CD4-positive, alpha-beta T cell treated with Interleukin-12 subunit alpha and Interleukin-12 subunit beta, for 1 hour (primary cell): Measurements from ENCODE around the gene TCTN1.
"Not testable (repeated sequence)": the region's sequence is repeated elsewhere in the genome, so short reads cannot be mapped to it uniquely, and the experiment has no call there.

Experiments
- DNase-seq: peaks from one replicate; pipeline ENCODE4 v3.0.0-alpha.2; 2020

The TCTN1 gene

DNA sequence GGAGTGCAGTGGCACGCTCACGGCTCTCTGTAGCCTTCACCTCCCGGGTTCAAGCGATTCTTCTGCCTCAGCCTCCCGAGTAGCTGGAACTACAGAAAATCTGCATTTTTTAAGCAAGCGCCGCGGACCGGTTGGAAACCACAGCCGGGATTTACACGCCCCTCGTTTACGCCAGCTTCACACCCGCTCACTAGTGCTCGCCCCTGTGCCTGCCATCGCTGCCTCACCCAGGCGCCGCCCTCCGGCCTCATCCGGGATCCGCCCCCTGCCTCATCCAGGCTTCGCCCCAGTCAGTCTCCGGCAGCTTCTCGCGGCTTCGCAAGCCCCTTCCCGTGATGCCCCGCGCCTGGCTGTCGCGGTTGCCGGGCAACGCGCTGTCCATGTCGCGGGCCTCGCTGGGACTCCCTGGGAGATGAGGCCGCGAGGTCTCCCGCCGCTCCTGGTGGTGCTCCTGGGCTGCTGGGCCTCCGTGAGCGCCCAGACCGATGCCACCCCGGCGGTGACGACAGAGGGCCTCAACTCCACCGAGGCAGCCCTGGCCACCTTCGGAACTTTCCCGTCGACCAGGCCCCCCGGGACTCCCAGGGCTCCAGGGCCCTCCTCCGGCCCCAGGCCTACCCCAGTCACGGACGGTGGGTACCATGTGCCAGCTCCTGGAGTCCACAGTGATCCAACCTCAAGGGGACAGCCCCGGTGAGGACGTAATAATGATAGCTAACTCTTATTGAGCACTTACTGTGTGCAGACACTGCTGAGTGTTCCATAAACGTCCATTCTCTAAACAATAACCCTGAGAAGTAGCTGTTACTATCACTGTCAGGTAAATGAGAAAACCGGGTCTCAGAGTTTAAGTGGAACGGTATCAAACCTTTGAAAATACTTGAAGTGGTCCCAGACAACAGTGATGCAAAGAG is at the start of gene TCTN1:
Gene TCTN1, plus strand, starts transcription at position 359 of the 914 bp plus-strand sequence. Its CDS starts 54 bp downstream, at position 413.
- peak; percentile 95 for DNase-seq

DNA sequence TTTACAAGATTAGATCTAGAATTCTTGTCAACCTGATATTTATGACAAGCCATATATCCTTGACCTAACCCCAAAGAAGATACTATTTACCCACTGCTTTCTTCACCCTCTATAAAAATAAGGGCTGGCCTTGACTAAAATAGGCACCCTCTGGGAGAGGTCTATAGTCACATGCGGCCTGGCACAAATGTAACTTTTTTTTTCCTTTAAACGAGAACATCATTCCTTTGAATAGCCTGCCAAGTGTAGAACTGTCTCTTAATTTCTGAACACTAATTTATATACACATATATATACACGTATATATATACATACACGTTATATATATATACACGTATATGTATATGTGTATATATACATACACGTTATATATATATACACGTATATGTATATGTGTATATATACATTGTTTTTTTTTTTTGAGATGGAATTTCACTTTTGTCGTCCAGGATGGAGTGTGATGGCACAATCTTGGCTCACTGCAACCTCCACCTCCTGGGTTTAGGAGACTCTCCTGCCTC is 49.4 kb upstream of the TCTN1 start:
- no peak for DNase-seq

DNA sequence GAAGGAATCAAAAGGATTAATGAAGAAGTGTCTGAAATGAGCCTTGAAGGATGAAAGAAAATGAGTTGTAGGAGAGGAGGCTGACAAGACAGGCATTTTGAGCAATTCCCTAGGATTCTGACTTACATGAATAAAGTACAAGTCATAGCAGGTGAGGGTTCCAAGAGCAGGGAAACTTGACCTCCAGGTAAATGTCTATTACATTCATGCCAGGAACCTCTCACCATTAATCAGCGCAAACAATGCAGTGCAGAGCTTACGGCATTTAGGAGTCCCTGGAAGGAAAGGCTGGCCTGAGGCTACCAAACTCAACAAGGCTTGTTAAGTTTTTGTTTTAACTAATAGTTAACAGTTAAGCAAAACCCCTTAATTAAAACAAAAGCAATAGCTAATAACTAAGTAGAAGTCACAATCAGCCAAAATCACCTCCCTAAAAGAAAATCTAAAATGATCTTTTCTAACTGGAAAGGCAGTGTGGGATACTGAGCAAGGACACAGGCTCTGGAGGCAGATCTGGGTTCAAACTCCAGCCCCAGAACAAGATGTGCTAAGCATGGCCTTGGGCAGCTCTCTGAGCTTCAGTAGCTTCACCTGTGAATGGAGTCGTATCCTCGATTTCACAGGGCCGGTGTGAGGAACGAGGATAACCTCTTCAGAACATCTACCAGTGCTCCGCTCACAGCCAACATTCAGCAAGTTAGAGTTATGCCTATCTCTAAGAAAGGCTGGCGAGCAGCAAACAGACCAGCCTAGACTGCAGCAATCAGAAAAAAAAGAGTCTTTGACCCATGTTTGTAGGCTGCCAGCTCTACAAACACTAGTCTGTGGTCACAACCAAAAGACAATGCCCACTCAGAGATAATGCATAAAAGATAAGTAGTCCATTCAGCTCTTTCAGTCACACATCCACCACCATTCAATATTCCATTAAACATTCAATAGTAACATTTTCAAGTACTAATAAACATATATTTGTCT is 47.7 kb upstream of the TCTN1 start:
- no peak for DNase-seq

DNA sequence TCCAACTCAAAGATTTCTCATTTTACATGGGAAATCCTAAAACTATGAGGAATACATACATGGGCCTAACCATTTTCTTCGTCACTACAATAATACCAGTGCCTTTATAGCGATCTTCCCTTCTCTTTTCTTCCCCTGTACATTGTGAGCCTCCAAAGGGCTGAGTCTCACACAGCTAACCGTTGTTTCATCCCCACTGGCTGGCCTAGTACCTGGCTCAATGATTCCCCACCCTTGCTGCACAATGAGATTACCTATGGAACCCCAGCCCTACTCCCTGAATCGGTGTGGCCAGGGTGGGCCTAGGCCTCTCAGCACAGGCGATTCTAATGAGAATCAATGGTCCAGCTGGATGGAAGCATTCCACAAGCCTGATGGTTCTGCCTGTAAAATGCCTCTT is 46.9 kb upstream of the TCTN1 start:
- no peak for DNase-seq

DNA sequence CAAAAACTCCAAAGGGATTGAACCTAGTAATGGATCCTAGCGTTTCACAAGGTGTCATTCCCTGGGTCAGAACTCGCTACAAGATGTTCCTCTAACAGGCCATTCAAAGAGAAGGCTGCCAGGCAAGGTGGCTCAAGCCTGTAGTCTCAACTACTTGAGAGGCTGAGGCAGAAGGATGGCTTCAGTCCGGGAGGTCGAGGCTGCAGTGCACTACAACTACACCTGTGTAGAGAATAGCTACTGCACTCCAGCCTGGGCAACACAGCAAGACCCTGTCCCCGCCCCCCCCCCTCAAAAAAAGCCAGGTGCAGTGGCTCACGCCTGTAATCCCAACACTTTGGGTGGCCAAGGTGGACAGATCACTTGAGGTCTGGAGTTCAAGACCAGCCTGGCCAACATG is 45.2 kb upstream of the TCTN1 start:
- no peak for DNase-seq

DNA sequence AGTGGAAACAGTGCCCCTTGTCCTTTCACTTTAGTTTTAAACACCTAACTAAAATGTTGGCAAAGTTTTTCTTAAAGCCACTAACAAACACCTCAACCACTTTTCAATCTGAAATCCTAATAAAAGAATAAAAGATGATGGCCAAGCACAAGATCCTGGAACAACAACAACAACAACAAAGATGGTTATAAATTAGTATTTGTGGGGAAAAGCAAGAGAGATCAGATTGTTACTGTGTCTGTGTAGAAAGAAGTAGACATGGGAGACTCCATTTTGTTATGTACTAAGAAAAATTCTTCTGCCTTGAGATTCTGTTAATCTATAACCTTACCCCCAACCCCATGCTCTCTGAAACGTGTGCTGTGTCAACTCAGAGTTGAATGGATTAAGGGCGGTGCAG is 44.1 kb upstream of the TCTN1 start:
- not testable (repeated sequence) for DNase-seq

- DNase-seq: not testable (repeated sequence)
These were observed 43.1 kb upstream of the TCTN1 start for GRCh38 chr12:110570798-110571197.

DNA sequence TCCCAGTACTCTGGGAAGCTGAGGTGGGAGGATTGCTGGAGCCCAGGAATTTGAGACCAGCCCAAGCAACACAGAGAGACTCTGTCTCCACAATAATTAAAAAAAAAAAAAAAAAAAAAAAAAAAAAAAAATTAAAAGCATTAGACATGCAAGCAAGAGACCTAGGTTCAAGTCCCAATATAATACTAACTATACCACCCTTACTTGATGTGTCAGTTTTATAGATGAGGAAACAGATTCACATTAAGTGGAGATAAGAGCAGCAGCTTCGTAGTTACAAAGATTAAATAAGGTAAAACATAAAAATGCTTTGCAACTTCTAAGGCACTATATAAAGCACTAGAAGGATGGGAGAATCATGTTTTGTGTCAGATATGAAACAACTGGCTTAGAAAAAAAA is 39.9 kb upstream of the TCTN1 start:
- DNase-seq: no peak

GRCh38 chr12:110574717-110575230 is 39.2 kb upstream of the TCTN1 start:
- DNase-seq: not testable (repeated sequence)

DNA sequence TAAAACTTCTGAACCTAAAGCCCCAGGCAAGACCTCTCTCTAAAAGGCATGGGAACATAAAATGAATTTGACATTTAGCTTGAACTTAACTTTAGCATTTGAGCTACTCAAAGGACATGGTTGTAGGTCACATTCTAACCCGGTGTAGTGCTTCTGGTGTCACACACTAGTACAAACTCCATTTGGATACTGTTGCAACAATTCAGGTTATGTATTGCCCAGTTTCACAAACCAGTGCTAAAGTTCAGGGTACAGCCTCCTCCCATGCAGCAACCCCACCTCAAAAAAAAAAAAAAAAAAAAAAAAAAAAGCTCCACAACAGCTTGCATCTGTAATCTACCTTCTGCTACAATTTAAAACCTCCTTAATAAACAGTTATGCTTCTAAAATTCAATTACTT is 38.6 kb upstream of the TCTN1 start:
- DNase-seq: no peak

DNA sequence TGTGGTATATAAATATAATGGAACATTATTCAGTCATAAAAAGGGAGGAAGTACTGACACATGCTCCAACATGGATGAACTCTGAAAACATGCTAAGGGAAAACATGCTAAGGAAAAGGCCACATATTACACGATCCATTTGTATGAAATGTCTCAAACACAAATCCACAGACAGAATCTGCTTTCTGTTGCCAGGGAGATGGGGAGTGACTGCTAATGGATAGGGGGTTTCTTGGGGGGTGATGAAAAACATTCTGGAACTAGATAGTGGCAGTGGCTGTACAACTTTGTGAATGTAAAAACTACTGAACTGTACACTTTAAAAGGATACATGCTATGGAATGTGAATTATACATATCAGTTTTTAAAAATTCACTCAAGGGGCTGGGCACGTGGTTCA is 37.4 kb upstream of the TCTN1 start:
- no peak for DNase-seq

GRCh38 chr12:110577864-110578693 is 35.9 kb upstream of the TCTN1 start:
- peak; percentile 65 for DNase-seq

DNA sequence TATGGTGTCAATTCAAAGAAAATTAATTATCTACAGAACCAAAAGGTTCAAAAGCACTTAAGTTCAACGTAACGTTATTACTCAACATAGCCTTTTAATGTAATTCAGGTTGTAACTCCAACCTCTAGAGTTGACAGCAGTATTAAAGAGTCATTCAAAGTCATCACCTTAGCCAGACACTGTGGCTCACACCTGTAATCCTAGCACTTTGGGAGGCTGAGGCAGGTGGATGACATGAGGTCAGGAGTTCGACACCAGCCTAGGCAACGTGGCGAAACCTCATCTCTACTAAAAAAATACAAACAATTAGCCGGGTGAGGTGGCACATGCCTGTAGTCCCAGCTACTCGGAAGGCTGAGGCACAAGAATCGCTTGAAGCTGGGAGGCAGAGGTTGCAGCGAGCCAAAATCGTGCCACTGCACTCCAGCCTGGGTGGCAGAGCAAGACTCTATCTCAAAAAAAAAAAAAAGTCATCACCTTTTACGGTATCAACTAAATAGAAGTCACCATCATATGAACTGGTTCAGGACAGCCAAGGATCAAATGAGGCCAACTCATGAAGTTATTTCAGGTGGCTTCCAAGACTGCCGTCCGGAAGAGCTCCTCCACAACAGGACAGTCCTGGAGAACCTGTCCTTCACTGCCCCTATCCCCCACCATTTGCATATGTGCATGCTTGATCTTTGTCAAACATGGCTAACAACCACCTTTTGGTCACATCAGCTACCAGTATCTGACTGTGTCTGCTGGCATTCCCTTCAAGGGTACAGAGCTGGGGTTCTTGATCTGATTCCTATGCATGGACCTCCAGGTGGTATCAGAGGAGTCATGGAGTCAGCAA is 35.0 kb upstream of the TCTN1 start:
- no peak for DNase-seq

DNA sequence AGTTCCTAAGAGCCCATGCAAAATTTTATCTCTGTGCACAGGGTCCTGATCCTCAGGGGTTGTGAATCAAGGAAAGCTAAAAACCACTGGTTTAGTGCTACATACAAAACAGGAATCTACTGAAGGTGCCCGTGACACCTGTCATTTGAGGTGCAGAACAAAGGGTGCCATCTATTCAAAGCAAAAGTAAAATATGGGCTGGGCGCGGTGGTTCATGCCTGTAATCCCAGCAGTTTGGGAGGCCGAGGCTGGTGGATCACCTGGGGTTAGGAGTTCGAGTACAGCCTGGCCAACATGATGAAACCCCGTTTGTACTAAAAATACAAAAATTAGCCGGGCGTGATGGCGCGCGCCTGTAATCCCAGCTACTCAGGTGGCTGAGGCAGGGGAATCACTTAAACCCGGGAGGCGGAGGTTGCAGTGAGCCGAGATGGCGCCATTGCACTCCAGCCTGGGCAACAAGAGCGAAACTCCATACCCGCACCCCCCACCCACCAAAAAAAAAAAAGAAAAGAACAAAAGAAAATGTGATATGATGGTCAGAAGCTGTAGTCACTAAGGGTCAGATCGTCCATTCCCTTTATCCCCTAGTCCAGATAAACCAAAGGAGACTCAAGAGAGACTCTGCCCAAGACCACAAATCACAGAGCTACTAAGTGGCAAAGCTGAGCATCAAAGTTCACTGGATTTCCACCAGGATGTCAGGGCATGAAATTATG is 34.2 kb upstream of the TCTN1 start:
- DNase-seq: no peak

GRCh38 chr12:110581931-110582275 is 32.0 kb upstream of the TCTN1 start:
- DNase-seq: no peak

DNA sequence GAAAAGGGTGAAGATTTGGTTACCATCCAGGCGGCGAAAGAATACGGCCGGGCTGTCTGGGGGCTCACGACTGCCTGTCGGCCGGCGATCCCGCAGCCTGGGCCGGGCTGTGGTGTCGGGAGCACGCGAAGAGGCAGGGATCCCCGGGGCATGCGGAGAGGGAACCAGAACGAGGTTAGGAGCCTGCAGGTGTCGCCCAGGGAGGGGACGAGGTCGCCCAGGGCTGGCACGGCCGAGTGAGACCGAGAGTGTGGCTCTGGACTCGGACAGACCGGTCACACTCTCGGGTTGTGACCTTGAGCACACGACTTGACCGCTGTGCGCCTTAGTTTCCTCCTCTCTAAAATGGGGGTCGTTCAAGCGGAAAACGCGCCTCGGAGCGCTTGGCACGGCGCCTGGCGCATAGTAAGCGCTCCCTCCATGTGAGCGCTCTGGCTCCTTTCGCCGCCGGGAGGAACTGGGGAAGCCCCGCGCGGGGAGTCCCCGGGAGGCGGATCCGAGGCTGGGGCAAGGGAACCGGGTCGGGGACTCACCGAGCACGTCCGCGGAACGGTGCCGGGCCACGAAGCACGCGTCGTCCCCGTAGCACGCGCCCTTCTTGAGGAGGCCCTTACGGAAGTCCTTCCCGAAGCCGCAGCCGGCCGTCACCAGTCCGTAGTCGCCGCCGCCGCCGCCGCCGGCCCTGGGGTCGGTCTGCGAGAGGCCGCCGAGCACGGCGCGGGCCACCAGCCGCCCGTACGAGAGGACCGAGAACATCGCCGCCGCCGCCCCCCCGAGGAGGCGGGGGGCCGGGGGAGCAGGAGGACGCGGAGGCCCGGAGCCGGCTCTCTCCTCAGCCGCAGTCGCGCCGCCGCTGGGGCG is 31.4 kb upstream of the TCTN1 start:
- DNase-seq: peak; percentile 87

DNA sequence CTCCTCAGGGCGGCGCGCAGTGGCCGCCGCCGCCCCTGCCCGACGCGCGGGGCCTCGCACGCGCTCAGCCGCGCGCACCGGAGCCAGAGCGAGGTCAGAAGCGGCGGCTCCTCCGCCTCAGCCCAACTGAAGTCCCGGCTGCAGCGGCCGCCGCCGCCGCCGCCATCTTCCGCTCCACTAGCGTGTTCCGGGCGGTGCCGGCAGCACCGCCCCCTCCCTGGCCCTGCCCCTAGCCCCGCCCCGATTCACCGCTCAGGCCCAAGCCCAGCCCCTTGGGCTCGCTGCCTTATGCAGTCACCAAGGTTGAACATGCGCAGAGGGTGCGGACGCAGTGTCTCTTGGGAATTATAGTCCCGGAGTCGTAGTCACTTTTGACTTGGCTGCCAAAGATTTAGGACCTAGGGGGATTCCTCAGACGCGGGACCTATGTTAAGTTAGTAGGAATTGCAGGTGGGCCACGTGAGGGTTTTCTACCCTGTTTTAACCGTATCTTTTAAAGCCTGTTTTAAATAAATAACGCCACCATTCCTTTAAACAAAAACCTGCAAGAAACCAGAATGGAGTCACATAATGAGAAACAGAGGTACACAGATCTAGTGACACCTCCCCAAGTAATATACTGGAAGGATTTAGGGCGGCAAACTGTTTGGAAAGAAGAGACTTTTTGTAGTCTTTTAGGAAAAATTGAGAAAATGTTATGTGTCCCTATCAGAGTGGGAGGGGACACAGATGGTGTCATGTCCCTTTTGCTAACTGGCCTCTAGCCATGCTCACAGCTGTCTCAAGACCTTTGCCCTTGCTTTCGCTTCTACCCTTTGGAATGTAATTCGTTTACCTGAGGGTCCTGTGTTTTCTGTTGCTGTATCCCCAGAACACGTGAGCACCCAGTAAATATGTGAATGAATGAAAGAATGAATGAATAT is 30.5 kb upstream of the TCTN1 start, which contains the start of gene PPTC7:
Gene PPTC7, minus strand, starts transcription at position 182 of the 923 bp plus-strand sequence. CDS start 287 bp downstream, outside the sequence.
- peak; percentile 97 for DNase-seq

DNA sequence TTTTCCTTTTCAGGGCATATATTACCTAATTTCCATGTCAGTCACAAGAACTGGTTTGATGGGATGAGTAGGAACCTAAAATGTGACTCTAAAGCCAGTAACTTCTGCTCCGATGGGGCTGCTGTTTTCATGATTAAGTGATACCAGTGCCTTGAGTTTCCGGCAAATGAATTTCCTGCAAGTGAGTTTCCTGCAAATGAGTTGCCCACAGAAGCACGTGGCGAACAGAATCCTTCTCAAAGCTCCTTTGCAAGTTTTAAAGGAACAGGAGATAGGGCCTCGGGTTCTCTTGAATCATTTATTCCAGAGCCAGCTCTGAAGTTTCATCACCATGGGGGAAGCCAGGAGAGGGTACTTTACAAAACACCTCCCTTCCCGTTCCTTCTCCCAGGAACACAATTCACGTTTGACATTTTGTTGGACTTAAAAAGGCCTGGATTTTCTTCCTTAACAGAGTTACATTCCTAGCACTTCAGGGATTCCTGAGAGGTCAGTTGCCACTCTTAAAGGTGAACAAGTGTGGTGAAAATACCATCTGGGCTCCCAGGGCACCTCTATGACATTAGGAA is 28.6 kb upstream of the TCTN1 start:
- peak; percentile 51 for DNase-seq
